A549 (cell line): ENCODE data around the gene RAB27A. TPM values are rescaled to one million over a fixed set of nuclear protein-coding genes. Genes with fewer than 3 reads are reported as not detected.
"Not testable (repeated sequence)": the region's sequence is repeated elsewhere in the genome, so short reads cannot be mapped to it uniquely, and the experiment has no call there.

Source experiments
- ATAC-seq, 2 experiments: fragments of 200-7000 bp in 1 of 2; fragments of >200 bp in 1 of 2; cut with Nextera tagmentation in 1 of 2; cut with Tn5 transposase in 1 of 2; 3 replicates each; pipeline versions ENCODE4 v1.8.0 to v1.9.1; 2018 to 2020; ENCODE audit warnings: mild to moderate bottlenecking in 1 of 2, moderate library complexity in 1 of 2
- CTCF ChIA-PET: fragments of 300-600 bp; sonication (Branson Sonifier 250); formaldehyde crosslinking; extraction: SDS; loops from one replicate; lab custom pipeline; 2021; ENCODE audit warnings: antibody characterized with exemption, inconsistent platforms; lab: Yijun Ruan, JAX
- POLR2A ChIA-PET: fragments of 350-600 bp; formaldehyde crosslinking; extraction: SDS; loops from one replicate; lab custom pipeline; 2021; ENCODE audit warnings: antibody characterized with exemption, inconsistent platforms; lab: Yijun Ruan, JAX
- DNase-seq, 2 experiments: peaks; one replicate each; pipeline versions ENCODE4 v3.0.0 to v3.0.0-alpha.2; 2011 to 2016; ENCODE audit warnings: low read depth in 1 of 2, low spot score in 1 of 2
- FAIRE-seq: peaks from 2 replicates; lab custom pipeline; 2011; peaks lifted over from hg19 to GRCh38; lab: Jason Lieb, UNC
- H3K27ac ChIP-seq, 2 experiments: fragments of >200 bp; sonication (Bioruptor Twin); formaldehyde crosslinking; 3 replicates each; pipeline ENCODE4 v1.5.1; 2016 to 2017
- H3K4me1 ChIP-seq: fragments of >200 bp; sonication (Bioruptor Twin); formaldehyde crosslinking; 3 replicates; pipeline ENCODE4 v1.6.1; 2016
- H3K4me2 ChIP-seq: fragments of >200 bp; sonication (Bioruptor Twin); formaldehyde crosslinking; 3 replicates; pipeline ENCODE4 v1.6.1; 2016
- H3K4me3 ChIP-seq: fragments of >200 bp; sonication (Bioruptor Twin); formaldehyde crosslinking; 3 replicates; pipeline ENCODE4 v1.5.1; 2016
- H3K9me3 ChIP-seq: fragments of >200 bp; sonication (Bioruptor Twin); formaldehyde crosslinking; 3 replicates; pipeline ENCODE4 v1.6.1; 2016
- BCL3 ChIP-seq: fragments of >200 bp; sonication (Bioruptor Twin); formaldehyde crosslinking; IDR thresholded peaks from 3 replicates; pipeline ENCODE4 v1.6.1; 2016
- BHLHE40 ChIP-seq: IDR thresholded peaks from 2 replicates; pipeline ENCODE4 v1.6.1; 2012; ENCODE audit warnings: low read depth, low read length, inconsistent platforms
- CEBPB ChIP-seq, 2 experiments: fragments of >200 bp in 1 of 2; sonication (Bioruptor Twin) in 1 of 2; formaldehyde crosslinking in 1 of 2; IDR thresholded peaks; 2 replicates each; pipeline ENCODE4 v1.6.1; 2012 to 2016
- EHF ChIP-seq: fragments of 250-450 bp; sonication (Bioruptor Pico); IDR thresholded peaks from 2 replicates; pipeline ENCODE4 v1.5.0; 2020; ENCODE audit warnings: mild to moderate bottlenecking
- EHMT2 ChIP-seq: fragments of 200-600 bp; sonication (generic); IDR thresholded peaks from 2 replicates; pipeline ENCODE4 v1.6.1; 2016; ENCODE audit warnings: antibody characterized with exemption, low read depth, mild to moderate bottlenecking, moderate library complexity
- EP300 ChIP-seq, 2 experiments: fragments of >200 bp; sonication (Bioruptor Twin); formaldehyde crosslinking; IDR thresholded peaks; 2 replicates in 1 of 2; 3 replicates in 1 of 2; pipeline ENCODE4 v1.6.1; 2016 to 2017
- FOXS1 ChIP-seq: fragments of 250-450 bp; sonication (Bioruptor Pico); IDR thresholded peaks from 2 replicates; pipeline ENCODE4 v1.5.0; 2020; ENCODE audit warnings: mild to moderate bottlenecking, moderate library complexity
- GATA3 ChIP-seq: IDR thresholded peaks from 2 replicates; pipeline ENCODE4 v1.6.1; 2012; ENCODE audit warnings: borderline replicate concordance
- HES2 ChIP-seq: fragments of >200 bp; sonication (Bioruptor Twin); formaldehyde crosslinking; IDR thresholded peaks from 2 replicates; pipeline ENCODE4 v1.6.1; 2016
- HEYL ChIP-seq: fragments of 250-450 bp; sonication (Bioruptor Pico); IDR thresholded peaks from 2 replicates; pipeline ENCODE4 v1.8.0; 2021; ENCODE audit warnings: mild to moderate bottlenecking, moderate library complexity
- HOXA7 ChIP-seq: fragments of 250-450 bp; sonication (Bioruptor Pico); IDR thresholded peaks from 2 replicates; pipeline ENCODE4 v1.5.0; 2020; ENCODE audit warnings: mild to moderate bottlenecking, moderate library complexity
- HOXB5 ChIP-seq: fragments of 250-450 bp; sonication (Bioruptor Pico); IDR thresholded peaks from 2 replicates; pipeline ENCODE4 v1.5.0; 2020; ENCODE audit warnings: mild to moderate bottlenecking, moderate library complexity
- JUN ChIP-seq, 2 experiments: fragments of >200 bp; sonication (Bioruptor Twin); formaldehyde crosslinking; IDR thresholded peaks; 2 replicates in 1 of 2; 3 replicates in 1 of 2; pipeline ENCODE4 v1.6.1; 2016 to 2017
- KDM1A ChIP-seq: fragments of 200-600 bp; sonication (generic); IDR thresholded peaks from 2 replicates; pipeline ENCODE4 v1.6.1; 2016; ENCODE audit warnings: low read depth, mild to moderate bottlenecking
- MAFK ChIP-seq: fragments of 450-650 bp; IDR thresholded peaks from 2 replicates; pipeline ENCODE4 v1.6.1; 2014; ENCODE audit not compliant: partially characterized antibody
- MYC ChIP-seq: IDR thresholded peaks from 2 replicates; pipeline ENCODE4 v1.6.1; 2012; ENCODE audit warnings: mild to moderate bottlenecking, inconsistent platforms, low read length, improper control_type of control experiment, borderline replicate concordance
- PHF8 ChIP-seq: fragments of 200-600 bp; sonication (generic); IDR thresholded peaks from 2 replicates; pipeline ENCODE4 v1.6.1; 2016; ENCODE audit warnings: low read depth, mild to moderate bottlenecking, antibody characterized with exemption, moderate library complexity, borderline replicate concordance
- RAD21 ChIP-seq, 2 experiments: fragments of >200 bp in 1 of 2; sonication (Bioruptor Twin) in 1 of 2; formaldehyde crosslinking in 1 of 2; IDR thresholded peaks in 1 of 2; conservative IDR thresholded peaks in 1 of 2; 2 replicates in 1 of 2; 3 replicates in 1 of 2; pipeline ENCODE4 v1.6.1; 2012 to 2018; ENCODE audit warnings: inconsistent platforms in 1 of 2
- RARB ChIP-seq: fragments of 250-450 bp; sonication (Bioruptor Pico); IDR thresholded peaks from 2 replicates; pipeline ENCODE4 v1.8.0; 2021; ENCODE audit warnings: mild to moderate bottlenecking, moderate library complexity
- RCOR1 ChIP-seq: fragments of 150-350 bp; IDR thresholded peaks from 2 replicates; pipeline ENCODE4 v1.6.1; 2014; ENCODE audit warnings: antibody characterized with exemption, low read length, low read depth
- RFX5 ChIP-seq: fragments of 450-650 bp; IDR thresholded peaks from 2 replicates; pipeline ENCODE4 v1.7.1; 2014; ENCODE audit warnings: antibody characterized with exemption, mild to moderate bottlenecking, moderate library complexity
- RNF2 ChIP-seq: fragments of 200-600 bp; sonication (generic); IDR thresholded peaks from 2 replicates; pipeline ENCODE4 v1.6.1; 2016; ENCODE audit warnings: low read depth, mild to moderate bottlenecking, antibody characterized with exemption, moderate library complexity, borderline replicate concordance
- TFCP2L1 ChIP-seq: fragments of 250-450 bp; sonication (Bioruptor Pico); IDR thresholded peaks from 2 replicates; pipeline ENCODE4 v1.5.0; 2021; ENCODE audit warnings: mild to moderate bottlenecking
- ZNF302 ChIP-seq: fragments of 250-450 bp; sonication (Bioruptor Pico); IDR thresholded peaks from 2 replicates; pipeline ENCODE4 v1.9.0; 2021; ENCODE audit warnings: inconsistent platforms, mild to moderate bottlenecking, moderate library complexity
- ZSCAN20 ChIP-seq: fragments of 250-450 bp; sonication (Bioruptor Pico); IDR thresholded peaks from 2 replicates; pipeline ENCODE4 v1.8.0; 2022; ENCODE audit warnings: mild to moderate bottlenecking, moderate library complexity
- WGBS: methylation state at CpG from one replicate; pipeline ENCODE4 v1.1.6; 2017; ENCODE audit errors: missing lambda C conversion rate; 5-methylcytosine and 5-hydroxymethylcytosine counted together
- polyA plus RNA-seq, 4 experiments: library from polyadenylated mRNA; depleted of rRNA in 3 of 4; stranded (reverse); fragments of >200 nt; fragmentation: RNase III in 1 of 4; extraction: RNeasy Plus Mini Kit Qiagen cat#74134 plus additional on column Dnase treatment in 1 of 4; gene quantifications; 2 replicates in 3 of 4; 3 replicates in 1 of 4; pipeline ENCODE4 v1.2.3, GENCODE V29; 2011 to 2017
- TF ChIP-seq, protein P1 (sequence below): fragments of 150-350 bp; IDR thresholded peaks from 2 replicates; pipeline ENCODE4 v1.6.1; 2014; ENCODE audit warnings: low read depth, mild to moderate bottlenecking, low read length
- TF ChIP-seq, protein P2 (sequence below): IDR thresholded peaks from 2 replicates; pipeline ENCODE4 v1.6.1; 2012; ENCODE audit warnings: low read depth, borderline replicate concordance

The RAB27A gene
- polyA plus RNA-seq, 2 of the 4 experiments (the other 2 are of a cell fraction): 8.1 to 17.0 TPM

DNA sequence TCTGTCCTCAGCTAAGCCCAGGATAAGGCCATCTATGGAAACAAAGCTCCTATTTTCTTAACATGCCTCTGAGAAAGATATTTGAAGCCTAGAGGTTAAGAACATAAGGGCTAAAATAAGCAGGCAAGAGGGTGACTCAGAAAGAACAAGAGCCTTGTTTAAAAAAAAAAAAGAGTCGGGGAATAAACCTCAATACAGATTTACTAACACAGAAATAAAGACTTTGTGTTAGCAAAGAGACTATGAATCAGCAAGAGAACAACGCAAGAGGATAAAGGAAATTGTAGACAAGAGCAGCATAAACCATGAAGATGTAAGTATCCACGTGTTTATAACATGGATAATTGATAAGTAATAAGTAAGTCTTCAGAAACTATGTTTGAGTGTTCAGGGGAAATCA is 36.0 kb downstream of the RAB27A start:
- Histone ChIP-seq H3K27ac (no peak overlapping the region), H3K9me3 (no peaks in the 10 kb centered on the region), H3K4me3 (no peak overlapping the region), H3K4me2 (peak overlapping the region; percentile 33; the same call in 2 of the 3 replicates), H3K4me1 (peaks cover 30% of the 10 kb centered on the region; the same call in 2 of the 3 replicates)
- TF ChIP-seq FOXS1 (CRISPR knock-in tag) (no peak), RAD21 (conservative IDR thresholded peaks at IDR 0.05 in 1 of 2, IDR thresholded peaks at IDR 0.05 in 1 of 2) (no peak)
- DNase-seq: no peak
- CTCF ChIA-PET: interaction anchor here (1.5 kb wide), 1 partner anchor 15 kb away, joined by 7 read pairs; no protein-coding TSS in a partner anchor
- POLR2A ChIA-PET: no interaction called here
- 33% methylated on average over 3 of the region's 3 CpGs for WGBS
- peak; percentile 7 for FAIRE-seq
- no peak for ATAC-seq

DNA sequence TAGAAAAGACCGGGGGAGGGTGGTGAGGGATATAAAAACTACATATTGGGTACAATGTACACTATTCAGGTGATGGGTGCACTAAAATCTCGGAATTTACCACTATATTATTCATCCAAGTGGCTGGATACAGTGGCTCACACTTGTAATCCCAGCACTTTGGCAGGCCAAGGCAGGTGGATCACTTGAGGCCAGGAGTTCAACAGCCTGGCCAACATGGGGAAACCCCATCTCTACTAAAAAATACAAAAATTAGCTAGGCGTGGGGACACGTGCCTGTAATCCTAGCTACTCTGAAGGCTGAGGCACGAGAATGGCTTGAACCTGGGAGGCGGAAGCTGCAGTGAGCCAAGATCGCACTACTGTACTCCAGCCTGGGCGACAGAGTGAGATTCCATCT is 37.4 kb downstream of the RAB27A start:
- H3K27ac ChIP-seq, DNase-seq, ATAC-seq, POLR2A ChIA-PET, H3K4me2 ChIP-seq, FAIRE-seq, H3K4me3 ChIP-seq, H3K9me3 ChIP-seq: not testable (repeated sequence)
- CTCF ChIA-PET: interaction anchor here (0.6 to 1.5 kb wide), 5 partner anchors 8 to 187 kb away, joined by 3 to 8 read pairs (median 3); no protein-coding TSS in a partner anchor
- WGBS: 84% methylated on average over 8 of the region's 8 CpGs
- H3K4me1 ChIP-seq: peaks cover 30% of the 10 kb centered on the region; the same call in 2 of the 3 replicates

- Histone ChIP-seq H3K4me1 (peaks cover 30% of the 10 kb centered on the region; the same call in 2 of the 3 replicates), H3K27ac (peak overlapping the region; percentile 24 to 45; a peak in 4 of 6 replicates), H3K4me3 (no peak overlapping the region), H3K4me2 (peak overlapping the region; percentile 31; the same call in 2 of the 3 replicates), H3K9me3 (no peaks in the 10 kb centered on the region)
- DNase-seq (no peak), ATAC-seq (no peak), FAIRE-seq (no peak)
- ChIA-PET CTCF (interaction anchor here (0.6 to 1.4 kb wide), 4 partner anchors 16 to 233 kb away, joined by 3 to 8 read pairs (median 3); no protein-coding TSS in a partner anchor), POLR2A (no interaction called here)
- WGBS: 69% methylated on average over 4 of the region's 4 CpGs
- no peak for TF ChIP-seq EHMT2
- no peak for TF ChIP-seq HES2
- TF ChIP-seq RARB (CRISPR knock-in tag): no peak
- no peak for TF ChIP-seq HOXA7 (CRISPR knock-in tag)
- TF ChIP-seq ZSCAN20 (CRISPR knock-in tag): no peak
- no peak for TF ChIP-seq TFCP2L1 (CRISPR knock-in tag)
- no peak for TF ChIP-seq EHF (CRISPR knock-in tag)
- TF ChIP-seq BHLHE40: no peak
- TF ChIP-seq, protein P1, sequence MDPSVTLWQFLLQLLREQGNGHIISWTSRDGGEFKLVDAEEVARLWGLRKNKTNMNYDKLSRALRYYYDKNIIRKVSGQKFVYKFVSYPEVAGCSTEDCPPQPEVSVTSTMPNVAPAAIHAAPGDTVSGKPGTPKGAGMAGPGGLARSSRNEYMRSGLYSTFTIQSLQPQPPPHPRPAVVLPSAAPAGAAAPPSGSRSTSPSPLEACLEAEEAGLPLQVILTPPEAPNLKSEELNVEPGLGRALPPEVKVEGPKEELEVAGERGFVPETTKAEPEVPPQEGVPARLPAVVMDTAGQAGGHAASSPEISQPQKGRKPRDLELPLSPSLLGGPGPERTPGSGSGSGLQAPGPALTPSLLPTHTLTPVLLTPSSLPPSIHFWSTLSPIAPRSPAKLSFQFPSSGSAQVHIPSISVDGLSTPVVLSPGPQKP: no peak
Observed at GRCh38 chr15:55250941-55251340, 38.7 kb downstream of the RAB27A start.

GRCh38 chr15:55250392-55250791 is 39.2 kb downstream of the RAB27A start:
- ChIA-PET CTCF (interaction anchor here (0.6 to 1.4 kb wide), 4 partner anchors 10 to 234 kb away, joined by 3 read pairs; no protein-coding TSS in a partner anchor), POLR2A (no interaction called here)
- Histone ChIP-seq H3K4me3 (no peak overlapping the region), H3K4me2 (peak overlapping the region; percentile 31), H3K27ac (peak overlapping the region; percentile 24 to 60; a peak in 4 of 6 replicates), H3K9me3 (no peaks in the 10 kb centered on the region), H3K4me1 (peaks cover 30% of the 10 kb centered on the region; the same call in 2 of the 3 replicates)
- no peak for FAIRE-seq
- 36% methylated on average over 2 of the region's 2 CpGs for WGBS
- ATAC-seq: peak in 1 of 2 experiments; percentile 65; a peak in 1 of 6 replicates
- peak in 1 of 2 experiments; percentile 53 for DNase-seq
- no peak for TF ChIP-seq RCOR1
- peak; percentile 49; the same call in 1 of the 2 replicates for TF ChIP-seq MYC
- TF ChIP-seq KDM1A: no peak
- no peak for TF ChIP-seq RNF2
- no peak for TF ChIP-seq PHF8
- no peak for TF ChIP-seq FOXS1 (CRISPR knock-in tag)
- TF ChIP-seq EHF (CRISPR knock-in tag): no peak
- no peak; the same call in 2 of the 3 replicates for TF ChIP-seq BCL3
- TF ChIP-seq, protein P2, sequence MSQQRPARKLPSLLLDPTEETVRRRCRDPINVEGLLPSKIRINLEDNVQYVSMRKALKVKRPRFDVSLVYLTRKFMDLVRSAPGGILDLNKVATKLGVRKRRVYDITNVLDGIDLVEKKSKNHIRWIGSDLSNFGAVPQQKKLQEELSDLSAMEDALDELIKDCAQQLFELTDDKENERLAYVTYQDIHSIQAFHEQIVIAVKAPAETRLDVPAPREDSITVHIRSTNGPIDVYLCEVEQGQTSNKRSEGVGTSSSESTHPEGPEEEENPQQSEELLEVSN: no peak
- 0 out of 2 replicates have a peak, but pooled peaks have one; percentile 47 for TF ChIP-seq GATA3
- TF ChIP-seq JUN (IDR thresholded peaks at IDR 0.05): peak; percentile 24 to 52; a peak in 1 of 5 replicates
- TF ChIP-seq ZNF302 (CRISPR knock-in tag): no peak
- TF ChIP-seq EP300 (IDR thresholded peaks at IDR 0.05): peak; percentile 24 to 35; a peak in 1 of 5 replicates
- TF ChIP-seq RFX5: no peak
- peak; percentile 99 for TF ChIP-seq HES2
- TF ChIP-seq HEYL (CRISPR knock-in tag): no peak
- no peak for TF ChIP-seq RAD21 (conservative IDR thresholded peaks at IDR 0.05 in 1 of 2, IDR thresholded peaks at IDR 0.05 in 1 of 2)
- peak; percentile 79 to 99 for TF ChIP-seq CEBPB (IDR thresholded peaks at IDR 0.05)
- TF ChIP-seq HOXB5 (CRISPR knock-in tag): no peak
- TF ChIP-seq MAFK: no peak
